Nephron (organoid): ENCODE measurements around the gene ACSBG1.
A peak's percentile ranks its signal among the peaks of the same experiment; 100 is the strongest.
"Not testable (repeated sequence)": the region's sequence is repeated elsewhere in the genome, so short reads cannot be mapped to it uniquely, and the experiment has no call there.

Experiments
- H3K27ac Mint-ChIP-seq, 3 experiments: 2 replicates each; pipeline ENCODE4 v1.8.0; 2020; ENCODE audit warnings: mixed read lengths in 3 of 3, mild to moderate bottlenecking in 2 of 3, moderate library complexity in 1 of 3
- H3K27me3 Mint-ChIP-seq: 2 replicates; pipeline ENCODE4 v1.8.0; 2021; ENCODE audit warnings: low read depth, mild to moderate bottlenecking, moderate library complexity, mixed read lengths
- H3K36me3 Mint-ChIP-seq: 2 replicates; pipeline ENCODE4 v1.8.0; 2020; ENCODE audit warnings: low read depth, mixed read lengths
- H3K4me1 Mint-ChIP-seq: 2 replicates; pipeline ENCODE4 v1.8.0; 2020; ENCODE audit warnings: mixed read lengths
- H3K4me3 Mint-ChIP-seq, 3 experiments: 2 replicates each; pipeline ENCODE4 v1.8.0; 2020; ENCODE audit warnings: mild to moderate bottlenecking in 3 of 3, mixed read lengths in 3 of 3, moderate library complexity in 2 of 3
- H3K9me3 Mint-ChIP-seq: 2 replicates; pipeline ENCODE4 v1.8.0; 2020; ENCODE audit warnings: mixed read lengths
- CTCF ChIP-seq, 3 experiments: fragments of 200-600 bp; sonication (generic); IDR thresholded peaks; one replicate each; pipeline ENCODE4 v1.5.0; 2021; ENCODE audit warnings: antibody characterized with exemption in 3 of 3; ENCODE audit not compliant: unreplicated experiment in 3 of 3

Gene ACSBG1

GRCh38 chr15:78159395-78159794, 75.0 kb downstream of the ACSBG1 start:
- Mint-ChIP-seq H3K9me3 (no peaks in the 10 kb centered on the region), H3K27me3 (no peaks in the 10 kb centered on the region), H3K27ac (no peak overlapping the region), H3K4me3 (no peak overlapping the region), H3K4me1 (no peaks in the 10 kb centered on the region), H3K36me3 (peaks cover 40% of the 10 kb centered on the region)
- TF ChIP-seq CTCF (IDR thresholded peaks at IDR 0.05; ENCODE audit: unreplicated experiment in 3 of 3), result no peak

- Mint-ChIP-seq H3K27me3 (no peaks in the 10 kb centered on the region), H3K36me3 (peaks cover 25% of the 10 kb centered on the region), H3K4me1 (no peaks in the 10 kb centered on the region), H3K9me3 (no peaks in the 10 kb centered on the region), H3K4me3 (no peak overlapping the region), H3K27ac (no peak overlapping the region)
- TF ChIP-seq CTCF (IDR thresholded peaks at IDR 0.05; ENCODE audit: unreplicated experiment in 3 of 3), result no peak
Observed at GRCh38 chr15:78157203-78157602, 77.2 kb downstream of the ACSBG1 start.

- H3K27ac Mint-ChIP-seq, result no peak overlapping the region
- no peak for TF ChIP-seq CTCF (IDR thresholded peaks at IDR 0.05; ENCODE audit: unreplicated experiment in 3 of 3)
- H3K4me3 Mint-ChIP-seq, result no peak overlapping the region
- H3K9me3 Mint-ChIP-seq, result no peaks in the 10 kb centered on the region
- peaks cover 19% of the 10 kb centered on the region for H3K36me3 Mint-ChIP-seq
- no peaks in the 10 kb centered on the region for H3K4me1 Mint-ChIP-seq
- no peaks in the 10 kb centered on the region for H3K27me3 Mint-ChIP-seq
Observed at GRCh38 chr15:78156653-78157052, 77.7 kb downstream of the ACSBG1 start.

- no peak overlapping the region for H3K27ac Mint-ChIP-seq
Observed at GRCh38 chr15:78155355-78155939, 78.9 kb downstream of the ACSBG1 start.

GRCh38 chr15:78154955-78155354, 79.4 kb downstream of the ACSBG1 start:
- Mint-ChIP-seq H3K4me3 (no peak overlapping the region), H3K27me3 (no peaks in the 10 kb centered on the region), H3K4me1 (peaks cover 5% of the 10 kb centered on the region), H3K27ac (no peak overlapping the region), H3K9me3 (no peaks in the 10 kb centered on the region), H3K36me3 (peaks cover 15% of the 10 kb centered on the region)
- TF ChIP-seq CTCF (IDR thresholded peaks at IDR 0.05; ENCODE audit: unreplicated experiment in 3 of 3), result no peak

More at GRCh38 chr15:78155355-78155939, 78.9 kb downstream of the ACSBG1 start:
- H3K36me3 Mint-ChIP-seq, result peaks cover 17% of the 10 kb centered on the region
- H3K4me3 Mint-ChIP-seq, result no peak overlapping the region
- H3K4me1 Mint-ChIP-seq, result peaks cover under 1% of the 10 kb centered on the region
- no peaks in the 10 kb centered on the region for H3K27me3 Mint-ChIP-seq
- no peak for TF ChIP-seq CTCF (IDR thresholded peaks at IDR 0.05; ENCODE audit: unreplicated experiment in 3 of 3)
- no peaks in the 10 kb centered on the region for H3K9me3 Mint-ChIP-seq

- H3K4me1 Mint-ChIP-seq, result peaks cover 13% of the 10 kb centered on the region
- H3K36me3 Mint-ChIP-seq, H3K27me3 Mint-ChIP-seq, H3K9me3 Mint-ChIP-seq, H3K27ac Mint-ChIP-seq: not testable (repeated sequence)
- H3K4me3 Mint-ChIP-seq, result peak overlapping the region; percentile 86 to 96 (median 92)
Observed at GRCh38 chr15:78151075-78151474, 83.3 kb downstream of the ACSBG1 start.
